Temporal lobe (tissue), 2 donors: Measurements from ENCODE around the gene ELF3. TPM values are rescaled to one million over a fixed set of nuclear protein-coding genes. Genes with fewer than 3 reads are reported as not detected.

Experiments used
- small RNA-seq: library from RNA; depleted of rRNA; stranded (forward); fragments of <200 nt; gene quantifications from one replicate; pipeline ENCODE3, GENCODE V24; 2014; ENCODE audit warnings: low replicate concordance
- total RNA-seq: library from RNA; depleted of rRNA; stranded (reverse); fragments of >200 nt; gene quantifications from one replicate; pipeline ENCODE4 v1.2.3, GENCODE V29; 2014

The ELF3 gene
- total RNA-seq, 1 donor from 2014 or later, result 0.74 TPM

Small RNA genes within 50 kb of the gene (small RNA-seq; reads per million reads assigned to genes)
- gene AL691482.1 (not detected), gene AL691482.2 (not detected), gene MIR6740 (not detected), gene RF00156 (not detected)

Other genes starting within 250 kb of the ELF3 start
- gene IPO9, start 181.4 kb upstream of the ELF3 start, total RNA-seq, result 35.7 TPM
- gene SHISA4, start 121.7 kb upstream of the ELF3 start, total RNA-seq, result 17.2 TPM
- 0.49 TPM for gene LMOD1, start 64.0 kb upstream of the ELF3 start, total RNA-seq
- 41.8 TPM for gene TIMM17A, start 55.1 kb upstream of the ELF3 start, total RNA-seq
- gene RNPEP, start 27.9 kb upstream of the ELF3 start, total RNA-seq, result 16.7 TPM
- gene GPR37L1, start 112.3 kb downstream of the ELF3 start, total RNA-seq, result 1.2 TPM
- gene ARL8A, start 134.2 kb downstream of the ELF3 start, total RNA-seq, result 79.4 TPM
- gene PTPN7, start 150.0 kb downstream of the ELF3 start, total RNA-seq, result 0.25 TPM
- 0.49 TPM for gene LGR6, start 183.2 kb downstream of the ELF3 start, total RNA-seq